H1 (cell line): ENCODE data around the gene UBE2G2. TPM values are rescaled to one million over a fixed set of nuclear protein-coding genes. Genes with fewer than 3 reads are reported as not detected.

Source experiments
- KDM4A ChIP-seq: IDR thresholded peaks from one replicate; pipeline ENCODE4 v1.7.1; 2012; ENCODE audit warnings: low read depth, mild to moderate bottlenecking, moderate library complexity, low read length, inconsistent platforms; ENCODE audit not compliant: severe bottlenecking
- RBBP5 ChIP-seq: IDR thresholded peaks from 2 replicates; pipeline ENCODE4 v1.7.1; 2012; ENCODE audit warnings: low read depth, mild to moderate bottlenecking, inconsistent platforms, low read length, moderate library complexity, borderline replicate concordance
- SIN3A ChIP-seq, 2 experiments: IDR thresholded peaks in 1 of 2; conservative IDR thresholded peaks in 1 of 2; 2 replicates each; pipeline ENCODE4 v1.6.1; 2011 to 2012; ENCODE audit warnings: low read length in 2 of 2, improper control_type of control experiment in 1 of 2, low read depth in 1 of 2, mild to moderate bottlenecking in 1 of 2
- polyA plus RNA-seq, 7 experiments: library from polyadenylated mRNA; depleted of rRNA in 3 of 7; stranded (reverse) in 5 of 7; unstranded in 2 of 7; fragments of >200 nt in 5 of 7; fragments of 200-250 nt in 2 of 7; gene quantifications; 1 replicate in 5 of 7; 2 replicates in 1 of 7; 4 replicates in 1 of 7; pipeline versions ENCODE4 v1.2.1 to v1.2.3, GENCODE V29; 2011 to 2013; ENCODE audit warnings: missing spikeins in 2 of 7, mixed read lengths in 2 of 7
- total RNA-seq: library from RNA; stranded (reverse); fragmentation: NEBNext Ultra II Directional; extraction: Animal tissue kit (Norgen Biotek cat#: 25700); gene quantifications from 2 replicates; pipeline ENCODE4 v1.2.1, GENCODE V29; 2021

Gene UBE2G2
- total and polyA plus RNA-seq, 2 of the 8 experiments (the other 6 are each of a cell fraction or from before 2014, with no cell fraction given) = 96.3 to 101 TPM

GRCh38 chr21:44757731-44758130, 43.9 kb downstream of the UBE2G2 start (continued):
- no peak for TF ChIP-seq SIN3A (conservative IDR thresholded peaks at IDR 0.05 in 1 of 2, IDR thresholded peaks at IDR 0.05 in 1 of 2; ENCODE audit: low read depth in 1 of 2, low read length in 2 of 2)
- TF ChIP-seq RBBP5 = no peak
- no peak for TF ChIP-seq KDM4A
